ENCODE data around the gene RFXAP.

The RFXAP gene

DNA sequence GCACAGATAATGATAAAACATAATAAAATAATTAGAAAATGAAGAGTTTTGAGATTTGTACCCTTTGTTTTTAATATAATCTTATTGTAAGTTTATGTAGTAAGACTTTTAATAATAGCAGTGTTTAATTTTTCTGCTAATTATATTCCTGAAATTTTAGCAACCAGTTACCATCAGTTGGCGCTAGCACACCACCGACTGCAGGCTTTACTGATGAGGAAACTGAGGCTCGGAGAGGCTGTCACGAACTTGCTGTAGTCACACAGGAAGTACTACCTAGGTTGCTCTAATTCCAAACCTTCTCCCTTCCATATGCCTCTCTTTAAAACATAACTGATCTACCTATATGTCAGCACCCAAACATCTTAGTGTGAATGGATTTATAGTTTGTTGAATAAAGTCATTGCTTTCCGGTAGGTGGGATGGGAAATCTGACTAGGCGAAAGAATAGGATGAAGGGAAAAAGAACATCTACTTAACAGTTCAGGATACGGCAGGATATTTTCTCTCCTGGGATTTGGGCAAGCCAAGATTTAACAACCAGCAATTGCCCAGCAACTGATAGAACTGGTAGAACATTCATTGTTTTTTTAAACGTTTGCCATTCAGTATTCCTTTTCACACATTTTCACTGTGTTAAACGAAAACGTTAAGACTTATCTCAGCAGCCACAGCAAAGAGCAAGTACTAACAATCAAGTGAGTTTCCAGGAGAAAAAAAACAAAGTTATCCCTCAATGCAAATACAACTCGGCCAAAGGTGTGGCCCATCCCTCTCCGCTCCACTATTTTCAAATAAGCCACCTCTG, 822 bp upstream of the RFXAP start:
- DNase-seq (ENCODE audit: low read depth, low spot score) = no peak

GRCh38 chr13:36819739-36820090, 693 bp downstream of the RFXAP start:
- DNase-seq (ENCODE audit: low read depth, low spot score) = no peak

GRCh38 chr13:36820222-36820621, 1.2 kb downstream of the RFXAP start:
- DNase-seq (ENCODE audit: low read depth, low spot score) = no peak

DNA sequence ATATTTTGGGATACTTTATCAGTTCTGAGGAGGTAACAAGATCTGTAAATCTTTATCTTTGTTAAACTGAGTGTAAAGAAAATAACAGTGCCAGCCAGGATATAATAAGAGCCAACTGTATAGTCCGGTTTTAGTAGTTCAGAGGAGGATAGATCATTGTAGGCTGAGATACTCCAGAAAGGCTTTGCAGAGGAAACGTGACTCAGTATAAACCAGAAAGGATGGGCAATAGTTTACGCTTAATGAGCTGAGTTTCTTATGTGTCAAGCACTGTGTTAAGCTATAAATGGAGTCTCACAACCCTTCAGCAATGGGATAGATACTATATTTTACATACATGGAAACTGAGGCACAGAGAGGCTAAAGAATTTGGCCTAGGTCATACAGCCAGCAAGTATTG, 3.8 kb downstream of the RFXAP start:
- DNase-seq (ENCODE audit: low read depth, low spot score) = no peak

- DNase-seq (ENCODE audit: low read depth, low spot score) = no peak
These were observed 10.7 kb downstream of the RFXAP start for GRCh38 chr13:36829753-36830152.

GRCh38 chr13:36831291-36831690, 12.3 kb downstream of the RFXAP start:
- DNase-seq (ENCODE audit: low read depth, low spot score) = no peak

DNA sequence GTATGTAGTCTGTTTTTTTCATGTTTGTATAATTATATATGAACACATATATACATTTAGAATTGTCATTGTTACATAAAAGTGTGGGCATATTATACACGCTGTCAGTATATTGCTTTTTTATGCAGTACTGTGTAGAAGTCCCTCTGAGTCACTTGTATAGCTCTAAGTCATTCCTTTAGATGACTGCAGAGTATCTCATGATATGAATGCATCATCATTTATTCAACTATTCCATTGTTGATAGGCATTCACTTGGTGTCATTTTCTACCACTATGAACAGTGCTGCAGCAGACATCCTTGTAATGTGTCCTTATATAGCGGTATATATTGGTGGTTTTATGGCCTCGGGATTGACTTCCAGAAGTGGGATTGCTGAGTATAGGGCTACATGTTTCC, 15.3 kb downstream of the RFXAP start:
- DNase-seq (ENCODE audit: low read depth, low spot score) = no peak

GRCh38 chr13:36837354-36838092, 18.5 kb downstream of the RFXAP start:
- DNase-seq (ENCODE audit: low read depth, low spot score) = no peak

- no peak for DNase-seq (ENCODE audit: low read depth, low spot score)
These were observed 20.3 kb downstream of the RFXAP start for GRCh38 chr13:36839281-36839680.

GRCh38 chr13:36839981-36840380, 21.0 kb downstream of the RFXAP start:
- no peak for DNase-seq (ENCODE audit: low read depth, low spot score)

- no peak for DNase-seq (ENCODE audit: low read depth, low spot score)
These were observed 21.8 kb downstream of the RFXAP start for GRCh38 chr13:36840718-36841250.

DNA sequence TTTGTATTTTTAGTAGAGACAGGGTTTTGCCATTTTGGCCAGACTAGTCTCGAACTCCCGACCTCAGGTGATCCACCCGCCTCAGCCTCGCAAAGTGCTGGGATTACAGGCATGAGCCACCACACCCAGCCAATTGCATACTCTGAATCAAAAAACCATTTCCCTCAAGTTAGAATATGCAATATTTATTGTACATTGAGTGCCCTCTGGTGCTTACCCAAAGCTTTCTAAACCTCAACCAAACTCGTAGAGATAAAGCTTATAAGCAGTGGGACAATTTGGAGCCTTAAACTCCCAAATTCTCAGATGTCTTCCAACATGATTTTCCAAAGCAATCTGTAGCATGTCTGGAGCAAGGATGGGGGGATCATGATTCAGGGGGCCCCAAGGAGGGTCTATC, 22.4 kb downstream of the RFXAP start:
- no peak for DNase-seq (ENCODE audit: low read depth, low spot score)

- no peak for DNase-seq (ENCODE audit: low read depth, low spot score)
These were observed 28.6 kb downstream of the RFXAP start for GRCh38 chr13:36847606-36848005.

- DNase-seq (ENCODE audit: low read depth, low spot score) = no peak
These were observed 29.4 kb downstream of the RFXAP start for GRCh38 chr13:36848199-36848982.

- no peak for DNase-seq (ENCODE audit: low read depth, low spot score)
These were observed 31.9 kb downstream of the RFXAP start for GRCh38 chr13:36850790-36851438.

GRCh38 chr13:36857253-36857652, 38.2 kb downstream of the RFXAP start:
- no peak for DNase-seq (ENCODE audit: low read depth, low spot score)

DNA sequence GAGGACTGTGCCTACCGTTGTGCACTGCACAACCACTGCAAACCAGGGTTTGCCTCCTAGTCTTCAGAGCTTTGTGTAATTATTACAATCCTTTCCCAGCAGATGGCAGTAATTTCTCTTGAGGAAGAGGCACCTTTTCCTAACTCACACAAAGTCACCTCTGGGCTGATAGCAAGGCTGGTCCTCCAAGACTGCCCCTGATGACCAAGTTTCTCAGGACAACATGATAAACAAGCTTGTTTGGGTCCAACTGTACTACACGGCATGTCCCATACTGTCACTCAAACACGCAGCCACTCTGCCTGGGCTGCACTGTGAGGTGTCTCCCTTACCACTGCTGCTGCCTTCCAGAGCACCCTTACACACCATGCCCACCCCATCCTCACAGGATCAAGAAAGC, 39.3 kb downstream of the RFXAP start:
- no peak for DNase-seq (ENCODE audit: low read depth, low spot score)

DNA sequence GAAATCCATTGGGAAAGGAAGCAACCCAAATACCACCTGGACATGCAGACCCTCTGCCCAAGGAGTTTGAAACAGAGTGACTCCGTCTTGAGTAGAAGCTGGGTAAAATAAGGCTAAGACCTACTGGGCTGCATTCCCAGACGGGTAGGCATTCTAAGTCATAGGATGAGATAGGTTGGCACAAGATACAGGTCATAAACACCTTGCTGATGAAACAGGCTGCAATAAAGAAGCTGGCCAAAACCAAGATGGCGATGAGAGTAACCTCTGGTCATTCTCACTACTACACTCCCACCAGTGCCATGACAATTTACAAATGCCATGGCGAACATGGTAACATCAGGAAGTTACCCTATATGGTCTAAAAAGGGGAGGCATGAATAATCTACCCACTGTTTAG, 40.2 kb downstream of the RFXAP start:
- DNase-seq (ENCODE audit: low read depth, low spot score) = no peak

GRCh38 chr13:36862002-36862685, 43.1 kb downstream of the RFXAP start:
- no peak for DNase-seq (ENCODE audit: low read depth, low spot score)

- no peak for DNase-seq (ENCODE audit: low read depth, low spot score)
These were observed 43.7 kb downstream of the RFXAP start for GRCh38 chr13:36862722-36863121.

DNA sequence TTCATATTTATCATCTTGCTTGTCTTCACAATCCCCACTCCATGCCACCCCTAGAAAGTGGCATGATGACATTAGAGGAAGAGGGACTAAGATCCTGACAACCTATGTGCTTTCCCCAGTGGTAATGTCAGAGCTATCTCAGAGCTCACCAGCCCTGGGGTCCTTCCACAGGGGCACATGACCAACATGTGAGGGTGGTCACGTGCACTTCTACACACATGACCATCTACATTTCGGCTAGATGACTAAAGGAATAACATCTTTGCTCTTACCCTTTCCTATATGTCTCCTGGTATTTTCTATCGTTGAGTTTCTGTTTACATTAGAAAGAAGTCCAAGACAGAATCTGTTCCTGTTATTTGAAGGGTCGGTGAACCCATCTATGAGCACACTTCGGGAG, 46.2 kb downstream of the RFXAP start:
- no peak for DNase-seq (ENCODE audit: low read depth, low spot score)

Measured in activated naive CD8-positive, alpha-beta T cell treated with anti-CD3 and anti-CD28 coated beads, Interleukin-2, amount 50 U/mL, for 16 hours (primary cell).